ENCODE results near the gene KLHL8. TPM values are rescaled to one million over a fixed set of nuclear protein-coding genes. Genes with fewer than 3 reads are reported as not detected.
A peak's percentile ranks its signal among the peaks of the same experiment; 100 is the strongest.
"Not testable (repeated sequence)": the region's sequence is repeated elsewhere in the genome, so short reads cannot be mapped to it uniquely, and the experiment has no call there.

Gene KLHL8
- total RNA-seq, 2 experiments from 2014 or later, result 11.0 to 12.0 TPM

DNA sequence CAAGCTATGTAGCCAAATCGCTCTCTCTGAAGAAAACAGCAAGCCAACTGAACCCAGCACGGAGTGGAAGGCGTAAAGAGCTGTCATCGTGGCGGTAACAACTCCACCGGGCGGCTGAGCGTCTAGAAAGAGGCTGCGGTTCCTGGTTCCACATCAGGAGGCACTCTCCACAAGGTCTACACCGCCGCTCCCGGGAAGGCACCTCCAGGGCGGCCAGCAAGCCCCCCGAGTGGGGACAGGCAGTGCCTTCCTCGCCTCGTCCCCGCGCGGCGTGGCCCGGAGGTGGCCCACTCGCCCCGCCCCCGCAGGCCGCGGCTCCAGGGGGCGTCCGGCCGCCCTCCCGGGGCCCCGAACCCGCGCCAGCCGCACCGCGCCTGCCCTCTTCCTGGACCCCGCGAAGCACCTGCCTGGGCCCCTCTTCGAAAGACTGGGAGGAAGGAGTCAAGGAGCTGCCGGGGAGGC, 755 bp downstream of the KLHL8 start:
- Mint-ChIP-seq H3K9me3 (ENCODE audit: low read depth) (no peaks in the 10 kb centered on the region), H3K36me3 (no peaks in the 10 kb centered on the region), H3K4me3 (peak overlapping the region; percentile 88), H3K27me3 (peaks cover 4% of the 10 kb centered on the region), H3K27ac (peak overlapping the region; percentile 93), H3K4me1 (peaks cover 14% of the 10 kb centered on the region)
- DNase-seq, result peak; percentile 70
- ATAC-seq, result peak; percentile 50
- CTCF ChIA-PET, result interaction anchor here (1.0 to 3.0 kb wide), 9 partner anchors 10 to 284 kb away, joined by 3 to 15 read pairs (median 5); partner anchors contain the start of genes AFF1 and HSD17B11

DNA sequence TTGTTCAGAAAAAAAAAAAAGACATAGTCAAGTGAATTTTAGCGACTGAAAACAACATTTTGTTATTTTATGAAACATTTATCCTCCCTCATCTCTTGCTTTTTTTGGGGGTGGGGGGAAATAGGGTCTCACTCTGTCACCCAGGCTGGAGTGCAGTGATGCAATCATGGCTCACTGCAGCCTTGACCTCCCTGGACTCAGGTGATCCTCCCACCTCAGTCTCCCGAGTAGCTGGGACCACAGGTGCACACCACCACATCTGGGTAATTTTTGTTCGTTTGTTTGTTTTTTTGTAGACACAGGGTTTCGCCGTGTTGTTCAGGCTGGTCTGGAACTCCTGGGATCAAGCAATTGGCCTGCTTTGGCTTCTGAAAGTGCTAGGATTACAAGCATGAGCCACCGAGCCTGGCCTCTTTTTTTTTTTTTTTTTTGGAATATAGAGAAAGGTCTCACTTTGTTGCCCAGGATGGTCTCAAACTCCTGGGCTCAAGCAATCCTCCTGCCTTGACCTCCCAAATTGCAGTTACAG, 3.1 kb downstream of the KLHL8 start:
- peaks cover 14% of the 10 kb centered on the region for H3K4me1 Mint-ChIP-seq
- CTCF ChIA-PET, result interaction anchor here (1.0 to 1.6 kb wide), 2 partner anchors 14 to 67 kb away, joined by 3 to 4 read pairs; no protein-coding TSS in a partner anchor
- H3K27me3 Mint-ChIP-seq; ATAC-seq; DNase-seq; H3K4me3 Mint-ChIP-seq; H3K36me3 Mint-ChIP-seq; H3K27ac Mint-ChIP-seq; H3K9me3 Mint-ChIP-seq (ENCODE audit: low read depth): not testable (repeated sequence)

DNA sequence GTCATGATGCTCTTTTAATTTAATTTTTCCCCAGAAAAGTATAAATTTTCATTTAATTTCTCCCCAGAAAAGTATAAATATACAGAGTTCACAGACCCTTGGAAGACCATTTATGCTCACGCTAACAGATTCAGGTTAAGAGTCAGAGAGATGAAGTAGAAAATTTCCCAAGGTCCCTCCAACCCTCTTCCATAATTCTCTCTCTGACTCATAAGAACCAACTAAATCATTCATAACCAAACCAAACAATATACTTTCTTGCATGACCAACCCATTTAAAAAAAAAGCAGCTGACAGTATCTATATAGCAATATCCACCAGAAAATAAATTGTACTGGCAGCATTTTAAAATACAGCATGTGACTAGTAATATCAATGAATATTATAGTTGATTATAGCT, 3.9 kb downstream of the KLHL8 start:
- H3K4me1 Mint-ChIP-seq, result peaks cover 14% of the 10 kb centered on the region
- CTCF ChIA-PET, result interaction anchor here (1.0 to 1.6 kb wide), 2 partner anchors 13 to 66 kb away, joined by 3 to 4 read pairs; no protein-coding TSS in a partner anchor

DNA sequence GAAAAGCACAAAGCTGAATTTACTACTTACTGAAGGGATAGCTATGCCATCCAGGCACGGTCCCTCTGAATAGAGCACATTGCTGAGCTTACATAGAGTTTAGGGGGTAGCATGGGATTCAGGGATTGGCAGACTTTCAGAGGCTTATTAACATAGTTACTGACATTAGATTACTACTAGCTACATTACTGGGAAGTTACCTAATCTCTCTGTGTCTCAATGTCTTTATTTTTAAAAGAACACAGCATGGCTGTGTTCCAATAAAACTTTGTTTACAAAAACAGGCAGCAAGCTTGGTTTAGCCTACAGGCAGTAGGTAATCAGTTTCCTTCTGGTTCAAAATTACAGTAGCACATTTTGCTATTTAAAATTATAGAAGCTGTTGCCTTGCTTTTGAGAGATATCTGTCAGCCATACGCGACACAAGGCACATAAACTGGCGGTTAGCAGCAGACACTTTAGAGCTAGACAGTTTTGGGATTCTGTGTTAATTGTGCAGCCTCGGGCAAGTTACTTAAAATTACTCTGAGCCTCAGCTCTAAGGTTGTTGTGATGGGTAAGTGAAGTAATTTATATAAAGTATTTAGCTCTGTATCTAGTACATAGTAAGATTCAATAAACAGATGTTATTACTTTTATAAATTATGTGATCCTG, 6.9 kb downstream of the KLHL8 start:
- Mint-ChIP-seq H3K4me3 (no peak overlapping the region), H3K27me3 (no peaks in the 10 kb centered on the region), H3K36me3 (no peaks in the 10 kb centered on the region), H3K27ac (no peak overlapping the region), H3K4me1 (peaks cover 9% of the 10 kb centered on the region), H3K9me3 (ENCODE audit: low read depth) (no peaks in the 10 kb centered on the region)
- CTCF ChIA-PET, result interaction anchor here (0.9 kb wide), 1 partner anchor 63 kb away, joined by 3 read pairs; no protein-coding TSS in a partner anchor
- ATAC-seq (no peak), DNase-seq (no peak)

More for the DNA sequence above, 3.9 kb downstream of the KLHL8 start:
- ATAC-seq (no peak), DNase-seq (no peak)
- no peak overlapping the region for H3K27ac Mint-ChIP-seq
- H3K9me3 Mint-ChIP-seq (ENCODE audit: low read depth), result no peaks in the 10 kb centered on the region
- H3K27me3 Mint-ChIP-seq, result no peaks in the 10 kb centered on the region
- H3K4me3 Mint-ChIP-seq, result no peak overlapping the region
- H3K36me3 Mint-ChIP-seq, result no peaks in the 10 kb centered on the region

DNA sequence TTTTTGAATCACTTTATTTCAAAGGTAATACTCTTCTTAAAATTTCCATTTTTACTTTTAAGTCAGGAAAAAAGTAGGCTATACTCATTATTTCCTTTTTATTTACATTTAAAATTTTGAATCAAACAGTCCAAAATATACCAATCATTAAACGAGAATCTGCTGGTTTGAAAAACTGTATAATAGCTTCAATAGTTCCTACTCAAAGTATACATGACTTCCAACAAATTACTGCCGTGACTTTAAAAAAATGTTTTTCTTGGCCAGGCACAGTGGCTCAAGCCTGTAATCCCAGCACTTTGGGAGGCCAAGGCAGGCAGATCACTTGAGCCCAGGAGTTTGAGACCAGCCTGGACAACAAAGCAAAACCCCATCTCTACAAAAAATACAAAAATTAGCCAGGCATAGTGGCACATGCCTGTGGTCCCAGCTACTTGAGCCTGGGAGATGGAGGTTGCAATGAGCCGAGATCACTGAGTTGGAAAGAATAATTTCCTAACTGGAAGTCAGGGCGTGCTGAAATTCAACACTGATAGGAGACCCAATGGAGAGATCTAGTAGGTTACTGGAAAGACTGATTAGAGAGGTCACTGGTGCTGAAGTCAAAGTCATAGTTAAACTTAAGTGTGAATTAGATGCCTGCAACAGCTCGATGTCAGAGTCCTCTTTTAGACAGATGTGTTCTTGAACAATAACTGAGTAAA, 9.0 kb downstream of the KLHL8 start:
- H3K27me3 Mint-ChIP-seq, result no peaks in the 10 kb centered on the region
- ATAC-seq, result no peak
- CTCF ChIA-PET, result interaction anchor here (0.6 kb wide), 1 partner anchor 12 kb away, joined by 3 read pairs; no protein-coding TSS in a partner anchor
- H3K27ac Mint-ChIP-seq, result no peak overlapping the region
- no peak for DNase-seq
- H3K36me3 Mint-ChIP-seq, result peaks cover 10% of the 10 kb centered on the region
- no peak overlapping the region for H3K4me3 Mint-ChIP-seq
- no peaks in the 10 kb centered on the region for H3K9me3 Mint-ChIP-seq (ENCODE audit: low read depth)
- H3K4me1 Mint-ChIP-seq, result peaks cover 2% of the 10 kb centered on the region

DNA sequence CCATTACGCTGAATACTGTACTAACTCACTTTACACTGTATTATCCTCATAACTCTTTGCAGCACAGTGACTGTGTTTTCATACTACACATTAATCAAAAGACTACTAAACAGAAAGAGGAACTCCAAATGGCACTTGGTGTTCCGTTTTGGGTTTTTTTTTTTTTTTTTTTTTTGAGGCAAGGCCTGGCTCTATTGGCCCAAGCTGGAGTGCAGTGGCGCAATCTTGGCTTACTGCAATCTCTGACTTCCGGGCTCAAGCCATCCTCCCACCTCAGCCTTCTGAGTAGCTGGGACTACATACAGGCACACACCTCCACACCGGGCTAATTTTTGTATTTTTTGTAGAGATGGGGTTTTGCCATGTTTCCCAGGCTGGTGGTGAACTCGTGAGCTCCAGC, 10.7 kb downstream of the KLHL8 start:
- Mint-ChIP-seq H3K4me3 (no peak overlapping the region), H3K4me1 (peaks cover 2% of the 10 kb centered on the region), H3K27ac (no peak overlapping the region), H3K9me3 (ENCODE audit: low read depth) (peaks cover 2% of the 10 kb centered on the region), H3K36me3 (peaks cover 16% of the 10 kb centered on the region), H3K27me3 (no peaks in the 10 kb centered on the region)
- CTCF ChIA-PET, result interaction anchor here (1.1 to 1.6 kb wide), 2 partner anchors 10 to 26 kb away, joined by 4 to 5 read pairs; no protein-coding TSS in a partner anchor
- peak; percentile 33 for ATAC-seq
- no peak for DNase-seq

DNA sequence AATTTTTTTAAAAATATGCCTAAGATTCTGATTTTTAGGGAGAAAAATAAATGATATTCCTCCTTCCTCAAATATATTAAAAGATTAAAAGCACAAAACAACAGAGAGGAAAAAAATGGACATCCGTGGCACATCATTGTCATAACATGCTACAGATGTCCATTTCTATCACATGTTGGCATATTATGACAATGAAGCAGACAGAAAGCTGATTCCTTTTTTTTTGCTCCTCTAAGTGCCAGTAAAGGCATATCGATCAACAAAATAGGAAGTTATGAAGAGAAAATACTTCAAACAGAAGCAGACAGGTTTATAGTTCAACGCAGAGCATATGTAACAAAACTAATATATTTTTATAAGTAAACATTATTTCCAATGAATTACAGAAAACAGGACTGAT, 11.2 kb downstream of the KLHL8 start:
- CTCF ChIA-PET, result interaction anchor here (1.1 to 1.6 kb wide), 2 partner anchors 10 to 26 kb away, joined by 4 to 5 read pairs; no protein-coding TSS in a partner anchor
- DNase-seq, result no peak
- H3K27me3 Mint-ChIP-seq, result no peaks in the 10 kb centered on the region
- H3K4me1 Mint-ChIP-seq, result peaks cover 2% of the 10 kb centered on the region
- H3K9me3 Mint-ChIP-seq (ENCODE audit: low read depth), result peaks cover 2% of the 10 kb centered on the region
- ATAC-seq, result no peak
- H3K36me3 Mint-ChIP-seq, result peaks cover 19% of the 10 kb centered on the region
- no peak overlapping the region for H3K27ac Mint-ChIP-seq
- H3K4me3 Mint-ChIP-seq, result no peak overlapping the region

DNA sequence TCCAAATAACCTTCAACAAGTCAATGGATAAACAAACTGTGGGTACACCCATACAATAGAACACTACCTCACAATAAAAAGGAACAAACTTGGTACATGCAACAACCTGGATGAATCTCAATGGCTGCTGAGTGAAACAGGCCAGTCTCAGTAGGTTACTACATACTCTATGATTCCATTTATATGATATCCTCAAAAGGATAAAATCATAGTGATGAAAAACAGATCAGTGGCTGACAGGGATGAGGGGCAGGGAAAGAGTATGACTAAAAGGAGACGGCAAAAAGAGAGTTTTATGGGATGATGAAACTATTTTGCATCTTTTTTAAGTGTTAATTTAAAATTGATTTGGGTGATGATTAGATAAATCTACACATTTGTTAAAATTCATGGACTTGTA, 15.9 kb downstream of the KLHL8 start:
- peaks cover under 1% of the 10 kb centered on the region for H3K4me1 Mint-ChIP-seq
- H3K27ac Mint-ChIP-seq, result no peak overlapping the region
- no peak overlapping the region for H3K4me3 Mint-ChIP-seq
- H3K36me3 Mint-ChIP-seq, result peaks cover 32% of the 10 kb centered on the region
- peaks cover 12% of the 10 kb centered on the region for H3K9me3 Mint-ChIP-seq (ENCODE audit: low read depth)
- DNase-seq, result no peak
- H3K27me3 Mint-ChIP-seq, result no peaks in the 10 kb centered on the region
- CTCF ChIA-PET, result no interaction called here
- ATAC-seq, result no peak

DNA sequence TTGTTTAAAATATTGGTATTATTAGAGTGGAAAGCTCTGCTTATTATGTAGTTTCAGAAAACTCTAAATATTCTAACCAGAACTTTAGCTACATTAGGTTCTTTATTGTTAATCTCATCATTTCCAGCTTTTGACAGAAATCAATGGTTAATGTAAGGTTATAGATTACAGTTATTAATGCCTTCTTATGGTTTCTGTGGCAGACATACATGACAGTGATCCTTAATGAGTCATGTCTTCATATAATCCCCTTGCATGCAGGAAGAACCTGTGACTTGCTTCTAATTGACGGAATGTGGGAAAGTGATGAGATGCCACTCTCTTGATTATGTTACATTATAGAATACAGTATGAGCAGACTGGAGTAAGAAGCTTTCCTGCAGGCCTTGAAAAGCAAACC, 23.5 kb downstream of the KLHL8 start:
- H3K4me3 Mint-ChIP-seq, result no peak overlapping the region
- H3K9me3 Mint-ChIP-seq (ENCODE audit: low read depth), result no peaks in the 10 kb centered on the region
- CTCF ChIA-PET, result no interaction called here
- H3K27me3 Mint-ChIP-seq, result no peaks in the 10 kb centered on the region
- peaks cover 18% of the 10 kb centered on the region for H3K36me3 Mint-ChIP-seq
- H3K4me1 Mint-ChIP-seq, result peaks cover 3% of the 10 kb centered on the region
- DNase-seq, result no peak
- H3K27ac Mint-ChIP-seq, result no peak overlapping the region
- no peak for ATAC-seq

DNA sequence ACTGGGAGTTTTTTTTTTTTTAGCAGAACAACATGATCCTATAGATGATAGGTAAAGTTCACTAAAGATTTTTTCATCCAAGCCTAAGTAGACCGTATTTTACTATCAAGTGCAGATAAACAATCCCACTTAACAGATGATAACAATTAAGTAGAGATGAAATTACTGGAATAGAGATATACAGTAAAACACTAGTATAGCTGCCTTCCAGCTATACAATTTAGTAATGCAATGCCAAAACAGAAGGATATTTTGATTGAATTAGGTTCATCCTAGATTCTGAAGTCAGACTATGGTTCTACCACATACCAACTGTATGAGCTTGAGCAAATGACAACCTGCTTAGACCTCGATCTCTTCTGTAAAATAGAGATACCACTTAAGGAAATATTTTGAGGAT, 24.3 kb downstream of the KLHL8 start:
- ATAC-seq, result no peak
- CTCF ChIA-PET, result no interaction called here
- H3K9me3 Mint-ChIP-seq (ENCODE audit: low read depth), result no peaks in the 10 kb centered on the region
- H3K27ac Mint-ChIP-seq, result no peak overlapping the region
- no peak overlapping the region for H3K4me3 Mint-ChIP-seq
- DNase-seq, result no peak
- peaks cover 18% of the 10 kb centered on the region for H3K36me3 Mint-ChIP-seq
- H3K4me1 Mint-ChIP-seq, result peaks cover 3% of the 10 kb centered on the region
- no peaks in the 10 kb centered on the region for H3K27me3 Mint-ChIP-seq

DNA sequence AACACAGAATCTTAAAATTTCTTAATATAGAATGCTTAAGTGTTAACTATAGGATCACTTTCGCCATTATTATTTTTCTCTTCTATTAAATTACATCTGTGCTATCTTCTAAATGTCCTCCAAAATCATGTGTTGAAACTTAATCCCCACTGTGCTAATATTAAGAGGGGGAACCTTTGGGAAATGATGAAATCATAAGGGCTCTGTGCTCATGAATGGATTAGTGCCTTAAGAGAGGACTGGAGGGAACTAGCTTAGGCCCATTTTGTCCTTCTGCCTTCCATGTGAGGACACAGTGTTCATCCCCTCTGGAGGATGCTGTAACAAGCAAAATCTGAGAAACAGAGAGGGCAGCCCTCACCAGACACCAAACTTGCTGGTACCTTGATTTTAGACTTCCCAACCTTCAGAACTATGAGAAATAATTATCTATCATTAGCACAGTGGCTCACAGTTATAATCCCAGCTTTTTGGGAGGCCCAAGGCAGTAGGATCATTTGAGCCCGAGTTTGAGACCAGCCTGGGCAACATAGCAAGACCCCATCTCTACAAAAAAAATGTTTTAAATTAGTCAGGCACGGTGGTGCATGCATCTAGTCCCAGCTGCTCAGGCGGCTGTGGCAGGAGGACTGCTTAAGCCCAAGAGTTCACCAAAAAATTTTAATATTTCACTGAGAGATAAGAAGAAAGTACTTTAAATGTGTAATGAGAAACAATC, 26.3 kb downstream of the KLHL8 start:
- no peak overlapping the region for H3K27ac Mint-ChIP-seq
- peaks cover under 1% of the 10 kb centered on the region for H3K4me1 Mint-ChIP-seq
- H3K36me3 Mint-ChIP-seq, result peaks cover 14% of the 10 kb centered on the region
- no peak for ATAC-seq
- no peak overlapping the region for H3K4me3 Mint-ChIP-seq
- CTCF ChIA-PET, result interaction anchor here (1.7 kb wide), 1 partner anchor 44 kb away, joined by 3 read pairs; no protein-coding TSS in a partner anchor
- DNase-seq, result no peak
- H3K27me3 Mint-ChIP-seq, result no peaks in the 10 kb centered on the region
- H3K9me3 Mint-ChIP-seq (ENCODE audit: low read depth), result no peaks in the 10 kb centered on the region

DNA sequence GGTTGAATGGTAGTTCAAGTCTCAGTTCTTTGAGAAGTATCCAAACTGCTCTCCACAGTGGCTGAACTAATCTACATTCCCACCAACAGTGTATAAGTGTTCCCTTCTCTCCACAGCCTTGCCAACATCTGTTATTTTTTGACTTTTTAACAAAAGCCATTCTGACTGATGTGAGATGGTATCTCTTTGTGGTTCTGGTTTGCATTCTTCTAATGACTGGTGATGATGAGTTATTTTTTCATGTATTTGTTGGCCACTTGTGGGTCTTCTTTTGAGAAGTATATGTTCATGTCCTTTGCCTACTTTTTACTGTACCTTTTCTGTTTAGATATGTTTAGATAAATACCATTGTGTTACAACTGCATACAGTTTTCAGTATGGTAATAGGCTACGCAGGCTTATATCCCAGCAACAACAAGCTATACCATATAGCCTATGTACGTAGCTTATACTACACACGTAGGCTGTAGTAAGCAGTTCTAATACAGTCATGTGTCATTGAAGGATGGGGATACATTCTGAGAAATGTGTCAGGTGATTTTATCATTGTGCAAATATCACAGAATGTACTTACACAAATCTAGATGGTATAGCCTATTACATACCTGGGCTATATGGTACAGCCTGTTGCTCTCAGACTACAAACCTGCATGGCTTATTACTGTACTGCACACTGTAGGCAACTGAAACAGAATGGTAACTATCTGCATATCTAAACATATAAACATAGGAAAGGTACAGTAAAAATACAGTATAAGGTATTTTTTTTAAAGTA, 28.1 kb downstream of the KLHL8 start:
- CTCF ChIA-PET, result interaction anchor here (1.7 kb wide), 1 partner anchor 42 kb away, joined by 3 read pairs; no protein-coding TSS in a partner anchor
- Mint-ChIP-seq H3K9me3 (ENCODE audit: low read depth) (no peaks in the 10 kb centered on the region), H3K27me3 (no peaks in the 10 kb centered on the region), H3K36me3 (peaks cover 12% of the 10 kb centered on the region), H3K4me3 (no peak overlapping the region), H3K4me1 (no peaks in the 10 kb centered on the region), H3K27ac (no peak overlapping the region)
- DNase-seq (no peak), ATAC-seq (peak; percentile 42)
